IMR-90 (cell line): ENCODE data around the gene RIMBP2. TPM values are rescaled to one million over a fixed set of nuclear protein-coding genes. Genes with fewer than 3 reads are reported as not detected.

ENCODE experiments used
- ATAC-seq: fragments of 200-7000 bp; cut with Tn5 transposase; 2 replicates; pipeline ENCODE4 v1.9.1; 2020; ENCODE audit warnings: low read depth, mild to moderate bottlenecking, moderate library complexity
- BruUV-seq: library from RNA; stranded (reverse); fragments of 400-500 nt; replicated peaks from 2 replicates; lab custom pipeline; 2021; lab: Mats Ljungman, UMichigan
- CTCF ChIA-PET: fragments of 300-600 bp; formaldehyde crosslinking; extraction: SDS; loops from one replicate; lab custom pipeline; 2021; ENCODE audit warnings: antibody characterized with exemption; lab: Yijun Ruan, JAX
- POLR2A ChIA-PET: fragments of 300-600 bp; sonication (Branson Sonifier 250); formaldehyde crosslinking; loops from one replicate; lab custom pipeline; 2022; ENCODE audit warnings: antibody characterized with exemption; ENCODE audit not compliant: unreplicated experiment; lab: Charles Lee
- DNase-seq: peaks from one replicate; pipeline ENCODE4 v3.0.0; 2013
- H2AFZ ChIP-seq: replicated peaks from 2 replicates; pipeline ENCODE3; 2013; ENCODE audit warnings: low read length, mild to moderate bottlenecking; ENCODE audit not compliant: poor library complexity
- H2AK5ac ChIP-seq: 2 replicates; pipeline ENCODE4 v1.6.1; 2013; ENCODE audit warnings: low read depth, low read length, inconsistent platforms
- H2AK9ac ChIP-seq: replicated peaks from 2 replicates; pipeline ENCODE3; 2013; ENCODE audit warnings: mild to moderate bottlenecking, low read depth, low read length, moderate library complexity; ENCODE audit not compliant: poor library complexity
- H2BK120ac ChIP-seq: 2 replicates; pipeline ENCODE4 v1.6.1; 2013; ENCODE audit warnings: low read depth, low read length, inconsistent platforms
- H2BK15ac ChIP-seq: 3 replicates; pipeline ENCODE4 v1.6.1; 2013; ENCODE audit warnings: low read depth, low read length, inconsistent platforms
- H2BK20ac ChIP-seq: 2 replicates; pipeline ENCODE4 v1.6.1; 2013; ENCODE audit warnings: low read depth, mild to moderate bottlenecking, inconsistent platforms, low read length, moderate library complexity
- H2BK5ac ChIP-seq: 2 replicates; pipeline ENCODE4 v1.6.1; 2013; ENCODE audit warnings: mild to moderate bottlenecking, low read depth, low read length, inconsistent platforms; ENCODE audit not compliant: poor library complexity, severe bottlenecking
- H3K14ac ChIP-seq: replicated peaks from 2 replicates; pipeline ENCODE4 v1.6.1; 2013; ENCODE audit warnings: low read depth, low read length, inconsistent platforms
- H3K18ac ChIP-seq: 2 replicates; pipeline ENCODE4 v1.6.1; 2013; ENCODE audit warnings: low read depth, low read length, control low read depth
- H3K23ac ChIP-seq: 2 replicates; pipeline ENCODE4 v1.6.1; 2013; ENCODE audit warnings: low read depth, low read length, inconsistent platforms
- H3K27ac ChIP-seq: 2 replicates; pipeline ENCODE4 v1.5.1; 2013; ENCODE audit warnings: mild to moderate bottlenecking, control low read depth, low read length; ENCODE audit not compliant: insufficient read depth
- H3K27me3 ChIP-seq: 2 replicates; pipeline ENCODE4 v1.6.1; 2013; ENCODE audit warnings: low read length; ENCODE audit not compliant: control insufficient read depth, insufficient read depth
- H3K36me3 ChIP-seq: 2 replicates; pipeline ENCODE4 v1.6.1; 2013; ENCODE audit warnings: low read length, mixed read lengths; ENCODE audit not compliant: control insufficient read depth, insufficient read depth
- H3K4ac ChIP-seq: 2 replicates; pipeline ENCODE4 v1.6.1; 2013; ENCODE audit warnings: low read depth, low read length, inconsistent platforms
- H3K4me1 ChIP-seq: 2 replicates; pipeline ENCODE4 v1.6.1; 2013; ENCODE audit warnings: low read length, mixed read lengths; ENCODE audit not compliant: control insufficient read depth, insufficient read depth
- H3K4me2 ChIP-seq: 2 replicates; pipeline ENCODE4 v1.6.1; 2013; ENCODE audit warnings: low read depth, mild to moderate bottlenecking, control low read depth, low read length, moderate library complexity
- H3K4me3 ChIP-seq: 2 replicates; pipeline ENCODE4 v1.5.1; 2013; ENCODE audit warnings: low read depth, mild to moderate bottlenecking, control low read depth, low read length, moderate library complexity; ENCODE audit not compliant: insufficient read depth
- H3K56ac ChIP-seq: 2 replicates; pipeline ENCODE4 v1.6.1; 2013; ENCODE audit warnings: low read length, inconsistent platforms; ENCODE audit not compliant: insufficient read depth; ENCODE audit errors: extremely low read depth
- H3K79me1 ChIP-seq, 2 experiments: 2 replicates each; pipeline ENCODE4 v1.6.1; 2013; ENCODE audit warnings: low read length in 2 of 2, inconsistent platforms in 1 of 2, low read depth in 1 of 2
- H3K9ac ChIP-seq: 2 replicates; pipeline ENCODE4 v1.6.1; 2013; ENCODE audit warnings: low read depth, low read length, control low read depth
- H3K9me1 ChIP-seq: 2 replicates; pipeline ENCODE4 v1.6.1; 2013; ENCODE audit warnings: low read length, inconsistent platforms; ENCODE audit not compliant: insufficient read depth
- H3K9me3 ChIP-seq: 2 replicates; pipeline ENCODE4 v1.6.1; 2013; ENCODE audit warnings: low read length; ENCODE audit not compliant: control insufficient read depth, insufficient read depth
- H4K20me1 ChIP-seq: 2 replicates; pipeline ENCODE4 v1.6.1; 2013; ENCODE audit warnings: low read length, inconsistent platforms; ENCODE audit not compliant: insufficient read depth
- H4K5ac ChIP-seq: 2 replicates; pipeline ENCODE4 v1.6.1; 2013; ENCODE audit warnings: mild to moderate bottlenecking, low read depth, low read length, control low read depth
- H4K8ac ChIP-seq, 2 experiments: 2 replicates each; pipeline ENCODE4 v1.6.1; 2013; ENCODE audit warnings: low read depth in 2 of 2, low read length in 2 of 2, control low read depth in 1 of 2, inconsistent platforms in 1 of 2
- H4K91ac ChIP-seq: 2 replicates; pipeline ENCODE4 v1.6.1; 2013; ENCODE audit warnings: low read depth, low read length, inconsistent platforms; ENCODE audit not compliant: insufficient read depth
- BHLHE40 ChIP-seq: fragments of 150-350 bp; IDR thresholded peaks from 2 replicates; pipeline ENCODE4 v1.6.1; 2016; ENCODE audit warnings: mild to moderate bottlenecking, low read depth, low read length
- CEBPB ChIP-seq: IDR thresholded peaks from 2 replicates; pipeline ENCODE4 v1.6.1; 2012; ENCODE audit warnings: low read depth, low read length, improper control_type of control experiment
- CHD1 ChIP-seq: IDR thresholded peaks from 2 replicates; pipeline ENCODE4 v1.6.1; 2012; ENCODE audit warnings: low read depth, low read length, improper control_type of control experiment
- FOS ChIP-seq: fragments of 150-350 bp; IDR thresholded peaks from 2 replicates; pipeline ENCODE4 v1.6.1; 2016; ENCODE audit warnings: low read depth, low read length
- MAFK ChIP-seq: IDR thresholded peaks from 2 replicates; pipeline ENCODE4 v1.6.1; 2012; ENCODE audit warnings: low read depth, low read length, improper control_type of control experiment
- MAZ ChIP-seq: IDR thresholded peaks from 2 replicates; pipeline ENCODE4 v1.6.1; 2012; ENCODE audit warnings: low read depth, mild to moderate bottlenecking, low read length, improper control_type of control experiment, moderate library complexity, borderline replicate concordance
- MXI1 ChIP-seq: IDR thresholded peaks from 2 replicates; pipeline ENCODE4 v1.6.1; 2012; ENCODE audit warnings: low read depth, mild to moderate bottlenecking, low read length, moderate library complexity, borderline replicate concordance
- NFE2L2 ChIP-seq: fragments of 150-350 bp; IDR thresholded peaks from 2 replicates; pipeline ENCODE4 v1.6.1; 2016; ENCODE audit warnings: low read depth, mild to moderate bottlenecking, low read length
- POLR2A ChIP-seq: IDR thresholded peaks from 2 replicates; pipeline ENCODE4 v1.6.1; 2012; ENCODE audit warnings: mild to moderate bottlenecking, low read depth, low read length
- RAD21 ChIP-seq: IDR thresholded peaks from 2 replicates; pipeline ENCODE4 v1.6.1; 2012; ENCODE audit warnings: low read length, improper control_type of control experiment
- RCOR1 ChIP-seq: IDR thresholded peaks from 2 replicates; pipeline ENCODE4 v1.6.1; 2012; ENCODE audit warnings: mild to moderate bottlenecking, low read length, improper control_type of control experiment; ENCODE audit not compliant: insufficient replicate concordance
- RFX5 ChIP-seq: IDR thresholded peaks from 2 replicates; pipeline ENCODE4 v1.8.0; 2012; ENCODE audit warnings: low read depth, mild to moderate bottlenecking, low read length, moderate library complexity
- SMC3 ChIP-seq: fragments of 150-350 bp; IDR thresholded peaks from 2 replicates; pipeline ENCODE4 v1.6.1; 2016; ENCODE audit warnings: low read depth, mild to moderate bottlenecking, antibody characterized with exemption, low read length, moderate library complexity
- WGBS, 2 experiments: methylation state at CpG; one replicate each; pipeline versions ENCODE4 v1.1.5 to v1.1.7; 2013; ENCODE audit warnings: missing lambda C conversion rate in 2 of 2; ENCODE audit not compliant: insufficient read length in 1 of 2; ENCODE audit errors: extremely low coverage in 2 of 2; 5-methylcytosine and 5-hydroxymethylcytosine counted together
- dilution Hi-C: fragments of 300-500 bp; cut with HindIII; formaldehyde crosslinking; loops from one replicate; pipeline ENCODE4 v1.14.3; 2018; ENCODE audit warnings: low sequenced_read_pairs; ENCODE audit not compliant: unreplicated experiment
- in situ Hi-C: fragments of 300-500 bp; cut with MboI; formaldehyde crosslinking; loops from 3 replicates; pipeline ENCODE4 v1.14.3; 2019; ENCODE audit warnings: low sequenced_read_pairs, inconsistent platforms, mixed read lengths
- intact Hi-C: fragments of 100-400 bp; cut with micrococcal nuclease; formaldehyde crosslinking; loops from 2 replicates; pipeline ENCODE4 v1.10.0; 2022
- polyA plus RNA-seq, 3 experiments: library from polyadenylated mRNA; depleted of rRNA; stranded (reverse); fragments of >200 nt; gene quantifications; 2 replicates each; pipeline ENCODE4 v1.2.3, GENCODE V29; 2012; ENCODE audit warnings: low replicate concordance in 1 of 3
- total RNA-seq: library from RNA; depleted of rRNA; stranded (reverse); fragments of >200 nt; gene quantifications from 2 replicates; pipeline ENCODE4 v1.2.3, GENCODE V29; 2012
- TF ChIP-seq, protein P1 (sequence below): fragments of 150-350 bp; IDR thresholded peaks from 2 replicates; pipeline ENCODE4 v1.6.1; 2016; ENCODE audit warnings: low read depth, mild to moderate bottlenecking, low read length, moderate library complexity, borderline replicate concordance
- TF ChIP-seq, protein P2 (sequence below): conservative IDR thresholded peaks from 2 replicates; pipeline ENCODE4 v1.5.1; 2012; ENCODE audit warnings: mild to moderate bottlenecking, low read depth, low read length, improper control_type of control experiment
- TF ChIP-seq, protein P3 (sequence below): fragments of 150-350 bp; IDR thresholded peaks from 2 replicates; pipeline ENCODE4 v1.6.1; 2017; ENCODE audit warnings: mild to moderate bottlenecking, antibody characterized with exemption, low read length, low read depth

The RIMBP2 gene
- total and polyA plus RNA-seq, 2 of the 4 experiments (the other 2 are of a cell fraction), result not detected

DNA sequence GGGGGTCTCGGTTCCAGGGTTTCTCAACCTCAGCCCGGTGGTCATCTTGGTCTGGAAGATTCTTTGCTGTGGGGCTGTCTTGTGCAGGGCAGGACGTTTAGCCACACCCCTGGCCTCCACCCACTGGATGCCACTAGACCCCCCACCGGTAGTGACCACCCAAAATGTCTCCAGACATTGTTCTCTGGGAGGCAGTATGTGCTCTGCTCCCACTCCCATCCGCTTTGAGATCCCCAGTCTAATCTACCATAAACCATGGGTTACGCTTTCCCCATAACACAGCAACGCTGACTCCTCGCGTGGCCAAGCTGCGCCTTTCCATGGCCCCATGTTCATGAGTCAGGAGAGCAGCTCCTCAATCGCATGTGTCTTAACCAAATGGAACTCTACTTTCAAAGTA is 155.8 kb downstream of the RIMBP2 start:
- Histone ChIP-seq H3K4me3 (no peak overlapping the region), H3K36me3 (no peaks in the 10 kb centered on the region), H3K4ac (no peak overlapping the region), H2BK15ac (no peak overlapping the region), H3K27ac (no peak overlapping the region), H2BK5ac (no peak overlapping the region), H3K4me2 (no peak overlapping the region), H3K14ac (no peak overlapping the region), H3K79me1 (no peaks in the 10 kb centered on the region), H3K4me1 (no peaks in the 10 kb centered on the region), H2AK5ac (no peak overlapping the region), H3K23ac (no peak overlapping the region), H3K9ac (no peak overlapping the region), H2BK120ac (no peak overlapping the region), H4K91ac (no peak overlapping the region), H2AFZ (no peak overlapping the region), H3K9me3 (peaks cover 34% of the 10 kb centered on the region), H3K56ac (no peak overlapping the region), H3K18ac (no peak overlapping the region), H2BK20ac (no peak overlapping the region), H4K20me1 (no peaks in the 10 kb centered on the region), H2AK9ac (no peak overlapping the region), H3K9me1 (no peaks in the 10 kb centered on the region), H4K8ac (no peak overlapping the region), H4K5ac (no peak overlapping the region), H3K27me3 (no peaks in the 10 kb centered on the region)
- no peak for ATAC-seq
- 67% methylated on average over 6 of the region's 11 CpGs; no CpG with 5 or more reads in 1 of the 2 experiments for WGBS, 2 experiments
- in situ Hi-C loops (no loop called here), intact Hi-C loops (no loop called here), dilution Hi-C loops (no loop called here)
- TF ChIP-seq RAD21, result no peak
- TF ChIP-seq, protein P1, sequence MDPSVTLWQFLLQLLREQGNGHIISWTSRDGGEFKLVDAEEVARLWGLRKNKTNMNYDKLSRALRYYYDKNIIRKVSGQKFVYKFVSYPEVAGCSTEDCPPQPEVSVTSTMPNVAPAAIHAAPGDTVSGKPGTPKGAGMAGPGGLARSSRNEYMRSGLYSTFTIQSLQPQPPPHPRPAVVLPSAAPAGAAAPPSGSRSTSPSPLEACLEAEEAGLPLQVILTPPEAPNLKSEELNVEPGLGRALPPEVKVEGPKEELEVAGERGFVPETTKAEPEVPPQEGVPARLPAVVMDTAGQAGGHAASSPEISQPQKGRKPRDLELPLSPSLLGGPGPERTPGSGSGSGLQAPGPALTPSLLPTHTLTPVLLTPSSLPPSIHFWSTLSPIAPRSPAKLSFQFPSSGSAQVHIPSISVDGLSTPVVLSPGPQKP, result no peak
- no peak for TF ChIP-seq CHD1
- no peak for TF ChIP-seq MAZ
- no peak for TF ChIP-seq POLR2A
- no peak for TF ChIP-seq BHLHE40
- TF ChIP-seq, protein P2, sequence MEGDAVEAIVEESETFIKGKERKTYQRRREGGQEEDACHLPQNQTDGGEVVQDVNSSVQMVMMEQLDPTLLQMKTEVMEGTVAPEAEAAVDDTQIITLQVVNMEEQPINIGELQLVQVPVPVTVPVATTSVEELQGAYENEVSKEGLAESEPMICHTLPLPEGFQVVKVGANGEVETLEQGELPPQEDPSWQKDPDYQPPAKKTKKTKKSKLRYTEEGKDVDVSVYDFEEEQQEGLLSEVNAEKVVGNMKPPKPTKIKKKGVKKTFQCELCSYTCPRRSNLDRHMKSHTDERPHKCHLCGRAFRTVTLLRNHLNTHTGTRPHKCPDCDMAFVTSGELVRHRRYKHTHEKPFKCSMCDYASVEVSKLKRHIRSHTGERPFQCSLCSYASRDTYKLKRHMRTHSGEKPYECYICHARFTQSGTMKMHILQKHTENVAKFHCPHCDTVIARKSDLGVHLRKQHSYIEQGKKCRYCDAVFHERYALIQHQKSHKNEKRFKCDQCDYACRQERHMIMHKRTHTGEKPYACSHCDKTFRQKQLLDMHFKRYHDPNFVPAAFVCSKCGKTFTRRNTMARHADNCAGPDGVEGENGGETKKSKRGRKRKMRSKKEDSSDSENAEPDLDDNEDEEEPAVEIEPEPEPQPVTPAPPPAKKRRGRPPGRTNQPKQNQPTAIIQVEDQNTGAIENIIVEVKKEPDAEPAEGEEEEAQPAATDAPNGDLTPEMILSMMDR, result no peak
- TF ChIP-seq CEBPB, result no peak
- no peak for TF ChIP-seq MAFK
- TF ChIP-seq NFE2L2, result no peak
- TF ChIP-seq, protein P3, sequence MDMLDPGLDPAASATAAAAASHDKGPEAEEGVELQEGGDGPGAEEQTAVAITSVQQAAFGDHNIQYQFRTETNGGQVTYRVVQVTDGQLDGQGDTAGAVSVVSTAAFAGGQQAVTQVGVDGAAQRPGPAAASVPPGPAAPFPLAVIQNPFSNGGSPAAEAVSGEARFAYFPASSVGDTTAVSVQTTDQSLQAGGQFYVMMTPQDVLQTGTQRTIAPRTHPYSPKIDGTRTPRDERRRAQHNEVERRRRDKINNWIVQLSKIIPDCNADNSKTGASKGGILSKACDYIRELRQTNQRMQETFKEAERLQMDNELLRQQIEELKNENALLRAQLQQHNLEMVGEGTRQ, result no peak
- TF ChIP-seq RFX5, result no peak
- no peak for TF ChIP-seq RCOR1
- no peak for TF ChIP-seq SMC3
- no peak for TF ChIP-seq MXI1
- no peak for TF ChIP-seq FOS
- BruUV-seq, result no TSS peak
- ChIA-PET CTCF (no interaction called here), POLR2A (no interaction called here)
- no peak for DNase-seq
